ENCODE data around the gene CC2D1A.

GRCh38 chr19:13975870-13976269 lies 69.9 kb downstream of the CC2D1A start:
- no peak for TF ChIP-seq TAF1 (IDR thresholded peaks at IDR 0.05; ENCODE audit: borderline replicate concordance, low read depth, low read length)
- TF ChIP-seq POLR2A (IDR thresholded peaks at IDR 0.05; ENCODE audit: low read depth, low read length) = no peak

Data from GM12892 (cell line).